Neural cell (in vitro differentiated cells): ENCODE data around the gene DAZAP1. TPM values are rescaled to one million over a fixed set of nuclear protein-coding genes. Genes with fewer than 3 reads are reported as not detected.

Experiments
- H2AFZ ChIP-seq: fragments of 200-600, 300-800 bp; sonication (generic), shearing (Covaris generic); 2 replicates; pipeline ENCODE4 v1.6.0; 2014; ENCODE audit warnings: low read depth, mild to moderate bottlenecking, antibody characterized with exemption, low read length, moderate library complexity
- H3F3A ChIP-seq: fragments of 200-600 bp; shearing (Covaris generic); 2 replicates; pipeline ENCODE4 v1.6.1; 2016; ENCODE audit warnings: mild to moderate bottlenecking, moderate library complexity, mixed read lengths, antibody characterized with exemption, low read length; ENCODE audit not compliant: insufficient read depth, poor library complexity, severe bottlenecking
- H3K27ac ChIP-seq: fragments of 200-600, 300-800 bp; sonication (generic), shearing (Covaris generic); 2 replicates; pipeline ENCODE4 v1.5.1; 2014; ENCODE audit warnings: mild to moderate bottlenecking, low read length, moderate library complexity
- H3K27me3 ChIP-seq: fragments of 300-800, 200-600 bp; sonication (generic), shearing (Covaris generic); 2 replicates; pipeline ENCODE4 v1.6.0; 2014; ENCODE audit warnings: mild to moderate bottlenecking, low read depth, low read length, moderate library complexity; ENCODE audit not compliant: insufficient read depth
- H3K36me3 ChIP-seq: fragments of 300-800, 200-600 bp; sonication (generic), shearing (Covaris generic); 2 replicates; pipeline ENCODE4 v1.5.1; 2014; ENCODE audit warnings: mild to moderate bottlenecking, antibody characterized with exemption, low read length, moderate library complexity; ENCODE audit not compliant: insufficient read depth
- H3K4me2 ChIP-seq: fragments of 300-800, 200-600 bp; sonication (generic), shearing (Covaris generic); 2 replicates; pipeline ENCODE4 v1.6.0; 2014; ENCODE audit warnings: mild to moderate bottlenecking, low read length
- H3K4me3 ChIP-seq: fragments of 300-800, 200-600 bp; sonication (generic), shearing (Covaris generic); 2 replicates; pipeline ENCODE4 v1.5.1; 2014; ENCODE audit warnings: mild to moderate bottlenecking, low read length, moderate library complexity
- H3K79me2 ChIP-seq: fragments of 200-600 bp; shearing (Covaris generic); replicated peaks from 2 replicates; pipeline ENCODE4 v1.6.0; 2014; ENCODE audit warnings: mild to moderate bottlenecking, low read length, moderate library complexity; ENCODE audit not compliant: insufficient read depth
- H3K9ac ChIP-seq: fragments of 300-800, 200-600 bp; sonication (generic), shearing (Covaris generic); 2 replicates; pipeline ENCODE4 v1.6.1; 2016; ENCODE audit warnings: mild to moderate bottlenecking, low read length, mixed read lengths
- H3K9me2 ChIP-seq: fragments of 200-600 bp; shearing (Covaris generic); 2 replicates; pipeline ENCODE4 v1.6.1; 2016; ENCODE audit warnings: mild to moderate bottlenecking, low read length, mixed read lengths; ENCODE audit not compliant: insufficient read depth
- H3K9me3 ChIP-seq: fragments of 200-600, 300-800 bp; sonication (generic), shearing (Covaris generic); 2 replicates; pipeline ENCODE4 v1.6.1; 2016; ENCODE audit warnings: mild to moderate bottlenecking, mixed run types, low read length, moderate library complexity, mixed read lengths
- H4K20me1 ChIP-seq: fragments of 200-600 bp; shearing (Covaris generic); 2 replicates; pipeline ENCODE4 v1.6.1; 2016; ENCODE audit warnings: mild to moderate bottlenecking, mixed run types; ENCODE audit not compliant: insufficient read depth
- EP300 ChIP-seq: fragments of 450-650 bp; conservative IDR thresholded peaks from 2 replicates; pipeline ENCODE4 v1.6.1; 2014; ENCODE audit warnings: antibody characterized with exemption, mild to moderate bottlenecking, moderate library complexity; ENCODE audit not compliant: poor library complexity, severe bottlenecking
- EZH2 ChIP-seq: fragments of 200-600, 300-800 bp; shearing (Covaris generic), sonication (generic); IDR thresholded peaks from 2 replicates; pipeline ENCODE4 v1.6.1; 2014; ENCODE audit warnings: antibody characterized with exemption, low read length, borderline replicate concordance, mild to moderate bottlenecking; ENCODE audit not compliant: insufficient read depth, poor library complexity, severe bottlenecking
- MXI1 ChIP-seq: fragments of 450-650 bp; conservative IDR thresholded peaks from 2 replicates; pipeline ENCODE4 v1.6.1; 2014; ENCODE audit warnings: antibody characterized with exemption, mild to moderate bottlenecking; ENCODE audit not compliant: poor library complexity, severe bottlenecking
- POLR2AphosphoS5 ChIP-seq: IDR thresholded peaks from 2 replicates; pipeline ENCODE4 v1.6.1; 2012
- RAD21 ChIP-seq: fragments of 450-650 bp; conservative IDR thresholded peaks from 2 replicates; pipeline ENCODE4 v1.6.1; 2014; ENCODE audit warnings: antibody characterized with exemption, mild to moderate bottlenecking, moderate library complexity
- SMC3 ChIP-seq: fragments of 450-650 bp; conservative IDR thresholded peaks from 2 replicates; pipeline ENCODE4 v1.6.1; 2014; ENCODE audit warnings: antibody characterized with exemption, mild to moderate bottlenecking, moderate library complexity; ENCODE audit not compliant: poor library complexity
- TAF1 ChIP-seq: IDR thresholded peaks from 2 replicates; pipeline ENCODE4 v1.6.1; 2012; ENCODE audit warnings: low read depth
- polyA plus RNA-seq: library from polyadenylated mRNA; depleted of rRNA; stranded (reverse); fragments of >200 nt; gene quantifications from 2 replicates; pipeline ENCODE4 v1.2.3, GENCODE V29; 2014
- TF ChIP-seq, protein P1 (sequence below): IDR thresholded peaks from 2 replicates; pipeline ENCODE4 v1.6.1; 2012; ENCODE audit warnings: borderline replicate concordance
- TF ChIP-seq, protein P2 (sequence below): fragments of 450-650 bp; IDR thresholded peaks from 2 replicates; pipeline ENCODE4 v1.5.1; 2014; ENCODE audit warnings: antibody characterized with exemption, mild to moderate bottlenecking, moderate library complexity; ENCODE audit not compliant: poor library complexity, severe bottlenecking

Gene DAZAP1
- polyA plus RNA-seq, 1 donor from 2014 or later = 60.5 TPM

DNA sequence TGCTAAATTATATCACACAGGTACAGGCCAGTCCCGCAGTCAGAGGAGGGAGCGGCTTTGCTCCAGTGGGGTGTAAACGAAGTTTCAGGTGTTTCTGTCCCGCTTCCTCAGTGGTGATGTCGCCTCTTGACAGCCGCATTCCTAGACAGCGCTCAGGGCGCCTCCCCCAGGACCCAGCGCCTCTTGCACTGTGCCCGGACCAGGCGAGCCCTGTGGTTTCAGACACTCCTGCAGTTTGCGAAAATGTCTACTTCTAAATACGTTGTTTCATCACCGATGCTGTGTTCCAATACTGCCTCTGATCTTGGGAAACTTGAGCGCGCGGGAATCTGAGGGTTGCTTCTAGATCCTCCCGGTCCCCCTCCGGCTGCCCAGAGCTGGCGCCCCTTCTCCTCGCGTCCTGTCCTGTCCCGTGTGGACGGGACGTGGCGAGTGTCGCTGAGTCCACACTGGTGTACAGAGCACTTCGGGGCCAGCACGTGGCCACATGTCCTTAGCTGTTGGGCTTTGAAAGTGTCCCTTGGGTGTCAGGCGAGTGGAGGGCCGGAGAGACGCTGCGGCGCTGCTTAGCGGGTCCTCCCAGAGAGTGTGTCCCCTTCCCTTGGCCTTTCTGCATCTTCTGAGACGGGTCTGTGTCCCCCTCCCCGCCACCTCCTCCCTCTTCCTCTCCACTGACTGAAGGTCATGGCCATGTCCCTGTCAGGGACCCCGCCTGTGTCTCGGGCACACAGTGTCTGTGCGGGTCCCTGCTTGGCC, 16.2 kb downstream of the DAZAP1 start:
- TF ChIP-seq EZH2 (no peak), TAF1 (no peak), SMC3 (no peak), POLR2AphosphoS5 (no peak), MXI1 (no peak), EP300 (no peak), RAD21 (no peak)
- TF ChIP-seq, protein P1, sequence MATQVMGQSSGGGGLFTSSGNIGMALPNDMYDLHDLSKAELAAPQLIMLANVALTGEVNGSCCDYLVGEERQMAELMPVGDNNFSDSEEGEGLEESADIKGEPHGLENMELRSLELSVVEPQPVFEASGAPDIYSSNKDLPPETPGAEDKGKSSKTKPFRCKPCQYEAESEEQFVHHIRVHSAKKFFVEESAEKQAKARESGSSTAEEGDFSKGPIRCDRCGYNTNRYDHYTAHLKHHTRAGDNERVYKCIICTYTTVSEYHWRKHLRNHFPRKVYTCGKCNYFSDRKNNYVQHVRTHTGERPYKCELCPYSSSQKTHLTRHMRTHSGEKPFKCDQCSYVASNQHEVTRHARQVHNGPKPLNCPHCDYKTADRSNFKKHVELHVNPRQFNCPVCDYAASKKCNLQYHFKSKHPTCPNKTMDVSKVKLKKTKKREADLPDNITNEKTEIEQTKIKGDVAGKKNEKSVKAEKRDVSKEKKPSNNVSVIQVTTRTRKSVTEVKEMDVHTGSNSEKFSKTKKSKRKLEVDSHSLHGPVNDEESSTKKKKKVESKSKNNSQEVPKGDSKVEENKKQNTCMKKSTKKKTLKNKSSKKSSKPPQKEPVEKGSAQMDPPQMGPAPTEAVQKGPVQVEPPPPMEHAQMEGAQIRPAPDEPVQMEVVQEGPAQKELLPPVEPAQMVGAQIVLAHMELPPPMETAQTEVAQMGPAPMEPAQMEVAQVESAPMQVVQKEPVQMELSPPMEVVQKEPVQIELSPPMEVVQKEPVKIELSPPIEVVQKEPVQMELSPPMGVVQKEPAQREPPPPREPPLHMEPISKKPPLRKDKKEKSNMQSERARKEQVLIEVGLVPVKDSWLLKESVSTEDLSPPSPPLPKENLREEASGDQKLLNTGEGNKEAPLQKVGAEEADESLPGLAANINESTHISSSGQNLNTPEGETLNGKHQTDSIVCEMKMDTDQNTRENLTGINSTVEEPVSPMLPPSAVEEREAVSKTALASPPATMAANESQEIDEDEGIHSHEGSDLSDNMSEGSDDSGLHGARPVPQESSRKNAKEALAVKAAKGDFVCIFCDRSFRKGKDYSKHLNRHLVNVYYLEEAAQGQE = no peak
- TF ChIP-seq, protein P2, sequence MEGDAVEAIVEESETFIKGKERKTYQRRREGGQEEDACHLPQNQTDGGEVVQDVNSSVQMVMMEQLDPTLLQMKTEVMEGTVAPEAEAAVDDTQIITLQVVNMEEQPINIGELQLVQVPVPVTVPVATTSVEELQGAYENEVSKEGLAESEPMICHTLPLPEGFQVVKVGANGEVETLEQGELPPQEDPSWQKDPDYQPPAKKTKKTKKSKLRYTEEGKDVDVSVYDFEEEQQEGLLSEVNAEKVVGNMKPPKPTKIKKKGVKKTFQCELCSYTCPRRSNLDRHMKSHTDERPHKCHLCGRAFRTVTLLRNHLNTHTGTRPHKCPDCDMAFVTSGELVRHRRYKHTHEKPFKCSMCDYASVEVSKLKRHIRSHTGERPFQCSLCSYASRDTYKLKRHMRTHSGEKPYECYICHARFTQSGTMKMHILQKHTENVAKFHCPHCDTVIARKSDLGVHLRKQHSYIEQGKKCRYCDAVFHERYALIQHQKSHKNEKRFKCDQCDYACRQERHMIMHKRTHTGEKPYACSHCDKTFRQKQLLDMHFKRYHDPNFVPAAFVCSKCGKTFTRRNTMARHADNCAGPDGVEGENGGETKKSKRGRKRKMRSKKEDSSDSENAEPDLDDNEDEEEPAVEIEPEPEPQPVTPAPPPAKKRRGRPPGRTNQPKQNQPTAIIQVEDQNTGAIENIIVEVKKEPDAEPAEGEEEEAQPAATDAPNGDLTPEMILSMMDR = no peak
- Histone ChIP-seq H3K36me3 (no peaks in the 10 kb centered on the region), H3F3A (no peaks in the 10 kb centered on the region), H3K4me3 (no peak overlapping the region), H3K9ac (no peak overlapping the region), H3K4me2 (no peak overlapping the region), H3K27ac (no peak overlapping the region), H3K27me3 (no peaks in the 10 kb centered on the region), H3K79me2 (no peaks in the 10 kb centered on the region), H3K9me2 (no peaks in the 10 kb centered on the region), H4K20me1 (no peaks in the 10 kb centered on the region), H2AFZ (no peak overlapping the region), H3K9me3 (no peaks in the 10 kb centered on the region)

DNA sequence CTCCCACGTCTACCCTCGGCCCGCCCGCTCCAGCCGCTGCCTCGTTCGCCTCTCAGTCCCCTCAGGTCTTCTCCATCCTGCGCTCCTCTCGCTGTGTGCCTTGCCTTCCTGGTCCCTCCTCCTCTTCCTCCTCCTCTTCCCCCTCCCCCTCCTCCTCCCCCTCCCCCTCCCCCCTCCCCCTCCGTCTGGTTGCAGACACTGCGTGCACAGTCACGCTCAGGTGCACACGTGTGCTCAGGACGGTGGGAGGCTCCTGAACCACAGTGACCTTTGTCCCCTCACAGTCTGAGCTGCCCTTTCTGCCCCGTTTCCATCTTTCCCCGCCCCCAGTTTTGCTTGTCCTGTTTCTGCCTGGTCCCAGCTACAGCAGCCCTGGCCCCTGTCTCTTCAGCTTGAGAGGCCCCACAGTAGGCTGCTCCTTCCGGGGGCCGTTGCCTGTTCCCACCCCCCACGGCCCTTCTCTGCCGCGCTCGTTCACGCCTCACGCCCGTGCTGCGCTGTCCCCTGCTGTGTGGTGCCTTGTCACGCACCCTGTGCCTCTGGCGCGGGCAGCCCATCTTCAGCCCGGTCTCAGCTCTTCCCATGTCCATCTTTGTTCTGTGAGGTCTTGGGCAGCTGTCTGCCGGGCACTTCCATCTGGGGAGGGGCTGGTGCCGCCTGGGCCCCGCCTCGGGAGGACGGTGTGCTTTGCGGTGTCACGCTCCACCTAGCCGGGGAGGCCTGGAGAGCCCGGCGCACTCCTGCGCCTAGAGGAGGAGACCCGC, 17.0 kb downstream of the DAZAP1 start:
- Histone ChIP-seq H3K27me3 (no peaks in the 10 kb centered on the region), H3K27ac (no peak overlapping the region), H3K79me2 (no peaks in the 10 kb centered on the region), H3K9me2 (no peaks in the 10 kb centered on the region), H3K9ac (no peak overlapping the region), H2AFZ (no peak overlapping the region), H4K20me1 (no peaks in the 10 kb centered on the region), H3F3A (no peaks in the 10 kb centered on the region), H3K4me3 (no peak overlapping the region), H3K4me2 (no peak overlapping the region), H3K9me3 (no peaks in the 10 kb centered on the region), H3K36me3 (no peaks in the 10 kb centered on the region)
- TF ChIP-seq POLR2AphosphoS5 (no peak), EP300 (no peak), EZH2 (no peak), SMC3 (no peak), RAD21 (no peak), TAF1 (no peak), MXI1 (no peak)
- TF ChIP-seq, protein P1 = no peak
- TF ChIP-seq, protein P2 = no peak
